ENCODE data around the gene STON2. TPM values are rescaled to one million over a fixed set of nuclear protein-coding genes. Genes with fewer than 3 reads are reported as not detected.
A peak's percentile ranks its signal among the peaks of the same experiment; 100 is the strongest.
"Not testable (repeated sequence)": the region's sequence is repeated elsewhere in the genome, so short reads cannot be mapped to it uniquely, and the experiment has no call there.

Gene STON2, protein sequence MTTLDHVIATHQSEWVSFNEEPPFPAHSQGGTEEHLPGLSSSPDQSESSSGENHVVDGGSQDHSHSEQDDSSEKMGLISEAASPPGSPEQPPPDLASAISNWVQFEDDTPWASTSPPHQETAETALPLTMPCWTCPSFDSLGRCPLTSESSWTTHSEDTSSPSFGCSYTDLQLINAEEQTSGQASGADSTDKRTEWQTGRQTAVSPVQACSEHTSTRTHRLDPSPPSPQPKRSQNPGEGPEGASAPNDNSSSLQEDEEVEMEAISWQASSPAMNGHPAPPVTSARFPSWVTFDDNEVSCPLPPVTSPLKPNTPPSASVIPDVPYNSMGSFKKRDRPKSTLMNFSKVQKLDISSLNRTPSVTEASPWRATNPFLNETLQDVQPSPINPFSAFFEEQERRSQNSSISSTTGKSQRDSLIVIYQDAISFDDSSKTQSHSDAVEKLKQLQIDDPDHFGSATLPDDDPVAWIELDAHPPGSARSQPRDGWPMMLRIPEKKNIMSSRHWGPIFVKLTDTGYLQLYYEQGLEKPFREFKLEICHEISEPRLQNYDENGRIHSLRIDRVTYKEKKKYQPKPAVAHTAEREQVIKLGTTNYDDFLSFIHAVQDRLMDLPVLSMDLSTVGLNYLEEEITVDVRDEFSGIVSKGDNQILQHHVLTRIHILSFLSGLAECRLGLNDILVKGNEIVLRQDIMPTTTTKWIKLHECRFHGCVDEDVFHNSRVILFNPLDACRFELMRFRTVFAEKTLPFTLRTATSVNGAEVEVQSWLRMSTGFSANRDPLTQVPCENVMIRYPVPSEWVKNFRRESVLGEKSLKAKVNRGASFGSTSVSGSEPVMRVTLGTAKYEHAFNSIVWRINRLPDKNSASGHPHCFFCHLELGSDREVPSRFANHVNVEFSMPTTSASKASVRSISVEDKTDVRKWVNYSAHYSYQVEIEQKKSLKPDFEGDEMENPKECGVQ
- 0.15 TPM for polyA plus RNA-seq (2013, experiment 1 of 2; ENCODE audit: insufficient read length)
- 0.19 TPM for polyA plus RNA-seq (2013, experiment 2 of 2; ENCODE audit: insufficient read length)

DNA sequence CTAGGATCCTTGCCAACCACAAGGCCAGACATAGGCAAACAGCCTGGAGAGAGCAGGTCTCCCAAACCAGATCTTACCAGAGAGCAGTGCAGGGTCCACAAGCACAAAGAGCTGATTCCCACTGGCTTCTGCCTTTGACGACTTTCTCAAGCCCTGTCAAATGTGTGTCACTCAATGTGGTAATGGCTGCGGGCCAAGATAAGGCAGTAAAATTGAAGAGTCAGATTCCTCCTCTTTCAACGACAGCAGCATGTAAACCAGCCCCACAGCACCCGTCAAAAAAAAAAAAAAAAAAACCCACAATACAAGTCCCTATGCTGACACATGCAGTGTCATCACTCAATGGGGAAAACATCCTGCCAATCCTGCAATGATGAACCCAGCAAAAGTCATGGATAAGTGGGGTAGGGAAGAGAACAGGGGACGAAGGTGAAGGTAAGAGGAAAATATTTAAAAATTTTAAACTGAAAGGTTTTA, at the start of gene STON2:
TSS of gene STON2 (minus strand) at position 123 of the 477 bp plus-strand sequence. CDS start 1,942 bp downstream, outside the sequence.
- DNase-seq: peak; percentile 82

DNA sequence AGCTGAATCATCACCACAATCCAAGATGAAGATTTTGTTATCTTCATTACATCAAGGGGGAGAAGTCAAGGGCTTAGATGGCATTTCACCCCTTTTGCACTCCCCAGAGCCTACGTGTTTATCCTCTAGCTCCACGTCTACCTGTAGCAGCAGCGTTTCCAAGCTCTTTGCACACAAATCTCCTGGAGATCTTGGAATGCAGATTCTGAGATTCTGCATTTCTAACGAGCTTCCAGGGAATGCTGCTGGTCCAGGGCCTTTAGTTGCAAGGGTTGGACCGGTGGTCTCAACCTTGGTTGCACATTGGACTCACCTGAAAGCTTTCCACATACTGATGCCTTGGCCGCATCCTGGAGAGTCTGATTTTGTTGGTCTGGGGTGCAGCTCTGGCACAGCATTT, 49.5 kb upstream of the STON2 start:
- DNase-seq: no peak

DNA sequence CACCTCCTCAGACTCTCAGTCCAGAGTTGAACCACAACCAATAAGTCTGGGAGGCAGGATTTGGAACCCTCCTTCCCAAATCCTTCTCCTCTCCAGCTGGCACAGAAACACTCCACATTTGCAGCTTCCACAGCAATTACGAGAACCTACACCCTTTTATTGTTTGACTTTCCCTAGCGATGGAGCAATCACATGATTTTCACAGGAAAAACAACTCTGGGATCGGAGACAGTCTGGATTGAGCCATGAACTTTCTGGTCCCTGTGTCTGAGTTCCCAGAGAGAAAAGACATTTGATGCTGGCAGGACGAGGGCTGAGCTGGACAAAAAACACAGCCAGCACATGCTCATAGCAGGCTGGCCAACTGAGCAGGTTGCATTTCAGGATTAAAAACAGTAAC, 49.0 kb upstream of the STON2 start:
- DNase-seq: no peak

DNA sequence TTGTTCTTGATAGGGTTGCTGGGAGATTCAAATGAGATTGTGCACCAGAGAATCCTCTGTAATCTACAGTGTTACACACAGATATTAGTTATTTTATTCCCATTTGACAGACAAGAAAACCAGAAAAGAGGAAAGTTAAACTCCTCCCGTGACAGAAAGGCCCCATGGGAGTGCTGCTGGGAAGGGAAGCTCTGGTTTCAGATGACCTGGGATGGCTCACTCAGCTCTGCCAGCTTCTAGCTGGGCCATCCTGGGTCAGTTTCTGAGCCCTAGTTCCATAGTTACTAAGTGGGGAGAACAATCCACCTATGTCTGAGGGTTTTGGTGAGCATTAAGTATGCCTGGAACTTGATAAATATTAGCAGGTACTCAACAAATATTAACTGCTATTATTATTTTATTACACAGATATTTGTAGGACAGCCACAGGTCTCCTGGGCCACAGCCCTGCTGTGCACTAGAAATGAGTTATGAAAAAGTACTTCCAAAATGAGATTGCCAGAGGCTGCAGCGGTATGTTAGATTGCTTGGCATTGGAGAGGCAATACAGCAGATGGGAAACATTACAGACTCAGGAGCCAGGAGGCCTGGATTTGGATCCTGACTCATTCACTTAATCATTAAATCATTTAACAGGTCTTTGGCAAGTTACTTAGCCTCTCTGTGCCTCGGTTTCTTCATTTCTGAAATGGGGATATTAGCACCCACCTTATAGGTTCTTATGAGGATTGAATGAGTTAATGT, 47.1 kb upstream of the STON2 start:
- no peak for DNase-seq

DNA sequence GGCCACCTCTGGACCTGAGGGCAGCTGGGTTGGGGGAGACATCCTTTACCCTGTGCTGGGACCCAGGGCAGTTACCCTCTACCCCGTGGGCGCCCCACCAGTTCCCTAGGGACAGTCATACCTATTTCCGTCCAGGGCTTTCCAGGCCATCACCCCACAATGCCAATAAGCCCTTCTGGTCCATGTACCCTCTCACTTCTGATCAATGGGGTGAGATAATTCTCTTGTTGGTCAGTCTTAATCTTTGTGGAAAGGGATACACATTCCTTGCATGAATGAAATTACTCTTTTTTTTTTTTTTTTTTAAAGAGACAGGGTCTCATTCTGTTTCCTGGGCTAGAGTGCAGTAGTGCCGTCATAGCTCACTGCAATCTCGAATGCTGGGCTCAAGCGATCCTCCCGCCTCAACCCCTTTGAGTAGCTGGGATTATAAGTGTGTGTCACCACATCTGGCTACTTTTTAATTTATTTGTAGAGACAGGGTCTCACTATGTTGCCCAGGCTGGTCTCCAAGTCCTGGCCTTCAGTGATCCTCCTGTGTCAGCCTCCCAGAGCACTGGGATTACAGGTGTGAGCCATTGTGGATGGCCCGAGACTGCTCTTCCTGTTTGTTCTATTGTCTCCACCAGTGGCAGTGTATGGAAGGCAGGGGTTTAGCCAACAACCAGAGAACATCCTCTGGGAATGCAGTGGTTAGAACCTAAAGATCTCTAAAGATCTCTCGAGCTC, 46.3 kb upstream of the STON2 start:
- no peak for DNase-seq

DNA sequence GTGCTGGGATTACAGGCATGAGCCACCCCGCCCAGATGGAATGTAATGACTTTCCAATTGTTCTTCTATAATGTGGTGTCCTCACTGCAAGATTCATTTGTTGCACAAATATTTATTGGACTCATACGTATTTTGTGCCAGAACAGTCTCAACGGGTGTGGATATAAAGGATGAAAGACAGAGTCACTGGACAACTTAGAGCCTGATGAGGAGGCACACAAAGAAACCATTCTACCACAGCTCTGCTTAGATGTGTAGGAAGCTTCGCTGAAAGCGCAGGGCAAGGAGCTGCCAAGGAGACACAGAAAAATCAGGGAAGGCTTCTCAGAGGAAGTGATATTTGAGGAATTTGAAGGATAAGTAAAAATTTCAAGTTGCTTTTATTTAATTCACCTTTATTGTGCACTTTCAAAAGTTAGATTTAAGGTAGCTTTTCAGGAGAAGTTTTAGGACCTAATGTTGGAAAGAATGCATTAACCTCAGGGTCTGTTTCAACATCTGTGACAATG, 41.6 kb upstream of the STON2 start:
- no peak for DNase-seq

DNA sequence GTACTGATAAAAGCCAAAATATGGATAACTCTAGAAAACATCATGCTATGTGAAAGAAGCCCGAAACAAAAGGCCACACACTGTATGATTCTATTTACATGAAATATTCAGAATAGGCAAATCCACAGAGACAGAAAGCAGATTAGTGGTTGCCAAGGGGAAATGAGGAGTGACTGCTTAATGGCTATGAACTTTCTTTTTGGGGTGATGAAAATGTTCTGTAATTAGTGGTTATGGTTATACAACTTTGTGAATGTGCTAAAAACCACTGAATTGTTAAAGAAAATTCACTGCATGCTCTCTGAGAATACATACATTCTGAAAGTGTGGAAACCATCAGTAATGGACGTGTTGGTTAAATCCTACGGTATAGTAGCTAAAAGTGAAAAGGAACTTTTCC, 39.9 kb upstream of the STON2 start:
- DNase-seq: no peak

DNA sequence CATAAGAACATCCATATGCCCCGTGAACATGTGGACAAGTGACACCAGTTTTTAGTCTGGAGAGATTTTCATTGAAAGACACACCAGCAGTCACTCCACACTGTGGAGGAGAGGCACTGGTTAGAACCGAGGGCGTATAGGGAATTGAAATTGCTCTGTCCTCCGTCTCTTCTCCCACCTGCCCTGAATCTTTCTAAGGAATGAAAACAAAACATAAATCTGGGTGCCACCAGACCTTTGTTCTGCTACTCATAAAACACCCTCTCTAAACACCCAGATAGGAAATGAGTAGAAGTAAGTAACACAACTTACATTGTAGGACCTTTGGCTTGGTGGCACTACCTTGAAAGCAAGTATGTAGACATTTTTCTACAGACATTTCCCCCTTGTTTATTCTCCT, 37.1 kb upstream of the STON2 start:
- DNase-seq: no peak

DNA sequence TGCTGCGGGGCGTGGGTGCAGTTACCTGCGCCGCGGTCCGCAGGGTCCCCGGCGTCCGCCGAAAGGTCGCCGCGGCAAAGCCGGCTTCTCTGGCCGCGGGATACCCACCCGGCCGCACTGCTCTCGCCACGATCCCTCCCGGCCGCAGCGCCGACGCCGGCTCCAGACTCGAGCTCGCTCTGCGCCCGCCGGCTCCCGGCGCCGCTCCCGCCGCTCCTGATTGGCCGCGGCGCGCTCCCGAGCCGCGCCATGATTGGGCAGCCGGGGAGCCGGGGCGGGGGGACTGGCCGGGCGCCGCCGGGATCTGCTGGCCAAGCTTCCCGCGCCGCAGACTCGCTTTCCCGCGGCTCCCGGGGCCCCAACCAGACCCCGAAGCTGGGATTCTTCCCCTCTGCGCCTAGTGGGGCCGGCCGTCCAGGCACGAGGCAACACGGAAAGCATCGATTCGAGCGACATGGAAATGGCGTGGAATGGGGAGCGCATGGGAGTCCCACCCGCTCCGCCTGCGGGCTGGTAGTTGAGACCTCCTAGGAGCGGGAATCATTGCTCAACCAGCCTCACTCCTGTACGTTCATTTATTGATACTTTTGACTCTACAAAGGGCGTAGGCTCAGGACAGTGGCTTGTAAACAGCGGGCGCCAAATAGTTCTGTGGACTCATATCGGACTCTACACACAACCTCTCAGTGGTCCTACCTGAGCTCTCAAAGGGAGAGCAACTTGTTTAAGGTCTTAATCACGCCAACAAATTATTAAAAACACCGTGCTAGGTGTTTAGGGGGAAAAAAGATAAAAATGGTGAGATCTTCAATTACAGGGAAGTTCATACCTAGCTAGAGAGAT, 36.4 kb upstream of the STON2 start:
- peak; percentile 61 for DNase-seq

DNA sequence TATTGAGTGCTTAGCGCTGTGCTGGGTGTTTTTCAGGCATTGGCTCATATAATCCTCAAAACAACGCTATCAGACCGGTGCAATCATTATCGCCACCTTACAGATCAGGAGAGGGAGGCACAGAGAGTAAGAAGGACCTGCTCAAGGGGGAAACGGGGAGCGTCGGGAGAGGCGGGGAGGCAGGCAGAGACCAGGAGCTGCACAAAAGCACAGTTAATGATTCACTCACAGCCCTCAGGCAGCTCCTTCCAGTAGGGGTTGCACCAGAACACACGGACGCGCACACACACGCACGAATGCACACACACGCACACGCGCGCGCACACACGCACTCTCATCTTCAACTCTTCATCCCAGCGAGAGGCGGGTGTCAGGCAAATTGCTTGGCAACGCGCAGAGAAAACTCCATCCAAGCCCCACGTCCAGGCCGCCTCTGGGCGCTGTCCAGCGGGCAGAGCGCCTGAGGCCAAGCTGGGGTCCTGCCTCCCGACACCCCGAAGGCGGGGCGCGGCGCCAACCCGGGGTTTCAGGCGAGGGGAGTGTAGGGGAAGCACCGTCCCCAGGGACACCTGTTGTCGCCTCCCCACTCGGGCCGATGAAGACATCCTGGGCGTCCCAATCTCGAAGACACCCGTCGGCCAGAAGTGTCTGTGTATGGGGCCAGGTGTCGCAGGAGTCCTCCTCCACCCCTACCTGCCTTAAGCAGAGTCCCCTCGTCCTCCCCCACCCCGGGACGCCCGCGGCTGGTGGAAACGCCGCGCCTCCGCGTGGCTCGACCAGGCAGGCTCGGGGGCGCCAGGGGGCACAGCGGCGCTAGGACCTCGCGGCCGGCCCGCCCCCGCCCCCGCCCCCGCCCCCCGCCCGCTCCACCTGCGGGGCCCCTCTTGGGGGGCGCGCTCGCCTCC, 35.5 kb upstream of the STON2 start:
- peak; percentile 11 for DNase-seq

DNA sequence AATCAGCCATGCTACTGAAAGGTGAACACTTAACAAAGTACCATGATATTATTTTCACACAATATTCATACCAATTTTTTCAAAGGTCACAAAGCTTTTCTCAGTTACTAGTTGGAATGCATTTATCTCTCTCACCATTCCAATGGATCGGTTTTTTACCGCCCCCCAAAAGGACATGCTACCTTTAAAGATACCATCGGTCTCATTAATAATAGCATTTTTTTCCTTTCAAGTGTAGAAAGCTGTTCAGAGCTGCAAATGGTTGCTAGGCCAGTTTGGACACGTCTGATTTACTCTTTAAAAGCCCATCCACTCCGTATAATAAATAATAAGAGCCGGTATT, 34.9 kb upstream of the STON2 start:
- no peak for DNase-seq

DNA sequence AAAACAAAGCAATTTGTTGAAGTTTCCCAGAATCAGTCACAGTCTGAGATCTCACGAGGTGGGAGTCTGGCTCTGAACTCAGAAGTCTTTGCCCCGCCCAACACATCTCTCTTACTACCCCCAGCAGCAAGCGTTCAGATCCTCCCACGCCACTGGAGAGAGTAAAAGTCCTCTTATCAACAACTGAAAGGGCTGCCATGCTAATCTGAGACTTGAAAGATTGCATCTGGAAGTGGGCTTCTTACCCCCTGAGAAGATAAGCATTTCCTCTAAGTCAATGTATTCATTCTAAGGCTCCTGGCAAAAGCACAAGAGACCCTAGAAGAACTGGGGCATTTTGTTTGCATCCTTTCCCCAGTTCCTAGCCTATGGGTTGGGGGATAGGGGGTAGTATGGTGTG, 34.1 kb upstream of the STON2 start:
- DNase-seq: no peak

DNA sequence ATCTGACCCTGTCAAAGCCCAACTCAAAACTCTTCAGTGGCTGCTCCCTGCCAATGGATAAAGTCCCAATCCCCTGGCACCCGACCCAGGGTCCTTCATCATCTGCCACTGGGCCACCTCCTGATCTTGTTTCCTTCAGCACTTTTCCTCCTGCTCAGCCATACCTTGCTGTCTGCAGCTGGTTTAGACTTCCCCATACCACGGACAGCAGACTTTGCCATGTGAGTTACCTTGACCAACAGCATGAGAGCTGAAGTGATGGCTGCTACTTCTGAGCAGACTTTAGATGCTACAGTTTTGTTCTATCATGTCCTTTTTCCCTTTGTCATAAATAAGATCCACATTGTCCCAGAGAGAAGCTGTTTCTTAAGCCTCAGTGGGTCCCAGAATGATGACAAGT, 33.3 kb upstream of the STON2 start:
- DNase-seq: no peak

DNA sequence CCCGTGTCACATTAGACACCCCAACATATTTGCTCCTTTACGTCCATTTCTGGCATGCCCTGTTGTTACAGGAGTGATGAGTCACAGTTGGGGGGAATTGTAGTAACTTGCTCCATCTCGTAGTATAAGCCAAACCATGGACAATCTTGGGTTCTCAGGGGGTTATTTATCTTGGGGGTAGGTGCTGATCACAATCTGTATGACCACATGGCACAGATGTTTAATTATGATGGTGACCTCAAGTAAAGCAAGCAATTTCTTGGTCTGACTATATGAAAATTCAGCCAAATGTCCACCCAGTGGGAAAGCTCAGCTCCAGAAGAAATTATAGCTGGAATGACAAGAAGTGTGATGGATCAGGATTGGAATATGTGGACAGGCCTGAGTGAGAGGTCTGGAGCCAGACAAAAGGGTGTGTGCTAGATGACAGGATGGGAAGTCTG, 32.1 kb upstream of the STON2 start:
- DNase-seq: no peak

DNA sequence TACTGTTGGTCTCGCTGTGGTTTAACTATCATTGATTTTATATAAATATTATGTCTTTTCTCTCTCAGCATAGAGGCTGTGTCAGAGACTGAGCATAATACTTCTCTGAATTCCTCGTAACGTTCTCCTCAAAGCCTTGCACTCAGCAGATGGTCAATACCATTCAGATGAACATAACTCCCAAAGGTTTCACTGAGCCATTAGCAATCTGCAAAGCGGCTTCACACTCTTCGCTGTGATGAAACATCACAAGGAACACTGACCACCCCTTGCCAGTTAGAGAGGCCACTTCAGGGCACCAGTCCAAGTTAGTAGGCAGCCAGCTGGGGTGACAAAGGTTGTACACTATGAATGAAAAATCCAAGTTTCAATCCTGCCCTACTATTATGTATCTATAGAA, 30.1 kb upstream of the STON2 start:
- DNase-seq: no peak

DNA sequence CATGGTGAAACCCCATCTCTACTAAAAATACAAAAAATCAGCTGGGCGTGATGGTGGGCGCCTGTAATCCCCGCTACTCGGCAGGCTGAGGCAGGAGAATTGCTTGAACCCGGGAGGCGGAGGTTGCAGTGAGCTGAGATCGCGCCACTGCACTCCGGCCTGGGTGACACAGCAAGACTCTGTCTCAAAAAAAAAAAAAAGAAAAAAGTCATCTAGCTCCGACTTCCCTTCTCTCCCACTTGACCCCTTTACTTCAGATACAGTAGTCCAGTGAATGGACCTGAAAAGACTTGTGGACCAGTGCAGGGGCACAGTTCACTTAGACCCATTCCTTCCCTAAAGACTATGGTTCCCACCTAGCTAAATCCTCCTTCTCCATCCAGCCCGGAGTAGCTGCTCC, 29.6 kb upstream of the STON2 start:
- not testable (repeated sequence) for DNase-seq

DNA sequence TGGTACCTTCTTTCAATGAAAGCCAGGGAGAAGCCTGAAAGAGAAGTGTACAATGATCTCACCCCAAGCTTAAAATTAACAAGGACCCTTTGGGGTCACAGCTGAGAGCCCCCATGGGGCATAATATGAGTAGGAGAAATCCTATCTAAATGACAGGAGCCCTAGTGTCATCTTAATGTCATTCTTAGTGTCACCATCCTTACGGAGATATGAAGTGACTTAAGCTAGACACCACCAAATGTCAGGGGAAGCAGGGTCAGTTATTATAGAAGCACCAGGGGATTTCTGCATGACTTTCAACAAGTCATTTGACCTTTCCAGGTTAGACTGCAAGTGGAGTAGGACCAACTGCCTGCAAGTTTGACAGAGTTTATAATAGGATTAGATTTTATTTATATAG, 28.9 kb upstream of the STON2 start:
- no peak for DNase-seq

DNA sequence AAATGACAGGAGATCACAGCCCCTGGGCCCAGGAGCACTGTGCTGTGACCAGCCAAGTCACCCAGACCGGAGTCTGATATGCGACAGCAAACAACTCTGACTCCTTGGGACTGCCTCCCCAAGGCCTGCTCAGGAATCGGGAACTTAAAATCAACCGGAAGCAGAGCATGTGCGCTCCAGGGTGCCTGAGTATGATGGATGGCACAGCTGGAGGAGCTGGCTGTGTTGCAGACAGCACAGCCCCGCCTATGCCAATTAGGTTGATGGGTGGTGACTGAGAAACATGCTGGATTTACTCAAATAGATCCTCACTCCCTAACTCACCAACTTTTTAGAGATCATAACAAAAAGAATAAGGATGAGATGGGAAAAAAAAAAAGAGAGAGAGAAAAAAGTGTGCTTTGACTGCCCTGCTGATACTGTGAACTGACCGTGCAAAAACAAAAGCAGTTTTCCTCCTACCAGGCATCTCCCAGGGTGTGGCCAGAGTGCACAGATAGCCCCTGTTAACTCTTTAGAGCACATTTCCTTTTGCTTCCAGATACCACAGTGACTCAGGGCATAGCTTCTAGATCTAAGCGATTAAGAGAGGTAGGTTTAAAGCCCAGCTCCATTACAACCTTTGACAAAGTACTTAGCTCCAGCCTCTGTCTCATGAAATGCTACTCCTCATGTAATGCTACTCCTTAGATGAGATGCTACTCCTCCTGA, 27.4 kb upstream of the STON2 start:
- DNase-seq: no peak

DNA sequence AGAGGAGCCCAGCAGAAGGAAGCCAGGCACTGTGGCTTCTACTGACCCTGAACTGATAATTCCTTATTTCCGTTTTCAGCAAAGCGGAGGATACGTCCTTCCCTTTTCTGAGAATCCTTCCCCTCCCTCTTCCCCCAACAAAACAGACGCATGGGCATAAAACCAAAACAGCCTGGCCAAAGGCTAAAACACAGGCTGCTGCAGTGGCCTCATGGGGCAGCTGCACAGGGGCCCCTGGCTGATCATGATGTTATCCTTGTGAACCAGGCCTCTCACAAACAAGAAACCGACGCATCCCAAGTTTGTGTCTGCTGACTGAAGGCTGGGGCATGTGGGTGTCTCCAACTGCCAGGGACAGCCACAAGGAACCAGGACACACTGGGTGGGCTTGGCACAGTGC, 23.4 kb upstream of the STON2 start:
- no peak for DNase-seq

Data from fibroblast of skin of abdomen (primary cell).